ENCODE results near the gene GPR156. TPM values are rescaled to one million over a fixed set of nuclear protein-coding genes. Genes with fewer than 3 reads are reported as not detected.

The GPR156 gene
- total and polyA plus RNA-seq, 8 donors = 0.13 to 0.89 (median 0.37) TPM; not detected in 5

GRCh38 chr3:120281261-120281660, 3.8 kb downstream of the GPR156 start:
- intact Hi-C loops (cut with DNase I; ENCODE audit: low total_unique reads) = no loop called here
- no peaks in the 10 kb centered on the region for H3K9me3 ChIP-seq
- 86 to 95% (median 88%) methylated on average over 3 of the region's 3 CpGs for WGBS, 5 donors
- no peak overlapping the region for H3K27ac ChIP-seq
- no peak overlapping the region for H3K4me3 ChIP-seq
- H3K27me3 ChIP-seq = peaks cover 0 to 21% (median 8%) of the 10 kb centered on the region in 3 donors
- H3K4me1 ChIP-seq = peaks cover 7 to 14% (median 10%) of the 10 kb centered on the region in 4 donors
- no peaks in the 10 kb centered on the region for H3K36me3 ChIP-seq
- DNase-seq = no peak
- TF ChIP-seq POLR2A (IDR thresholded peaks at IDR 0.05) = no peak
- no peak for TF ChIP-seq POLR2AphosphoS5 (IDR thresholded peaks at IDR 0.05)
- no peak for TF ChIP-seq EP300 (IDR thresholded peaks at IDR 0.05)
- no peak for TF ChIP-seq CTCF (IDR thresholded peaks at IDR 0.05)

GRCh38 chr3:120280566-120280965, 4.5 kb downstream of the GPR156 start:
- H3K9me3 ChIP-seq = no peaks in the 10 kb centered on the region
- no peak overlapping the region for H3K4me3 ChIP-seq
- WGBS, 5 donors = 64 to 91% (median 86%) methylated on average over 3 of the region's 3 CpGs
- TF ChIP-seq EP300 (IDR thresholded peaks at IDR 0.05) (no peak), CTCF (IDR thresholded peaks at IDR 0.05) (no peak), POLR2AphosphoS5 (IDR thresholded peaks at IDR 0.05) (no peak), POLR2A (IDR thresholded peaks at IDR 0.05) (no peak)
- peaks cover 7 to 14% (median 10%) of the 10 kb centered on the region in 4 donors for H3K4me1 ChIP-seq
- H3K36me3 ChIP-seq = no peaks in the 10 kb centered on the region
- DNase-seq = no peak
- H3K27me3 ChIP-seq = peaks cover 0 to 19% (median 8%) of the 10 kb centered on the region in 3 donors
- intact Hi-C loops (cut with DNase I; ENCODE audit: low total_unique reads) = no loop called here
- H3K27ac ChIP-seq = no peak overlapping the region

GRCh38 chr3:120280026-120280425, 5.0 kb downstream of the GPR156 start:
- TF ChIP-seq POLR2A (IDR thresholded peaks at IDR 0.05) (no peak), CTCF (IDR thresholded peaks at IDR 0.05) (no peak), EP300 (IDR thresholded peaks at IDR 0.05) (no peak), POLR2AphosphoS5 (IDR thresholded peaks at IDR 0.05) (no peak)

GRCh38 chr3:120276767-120277166, 8.3 kb downstream of the GPR156 start:
- no peaks in the 10 kb centered on the region for H3K27me3 ChIP-seq
- H3K4me1 ChIP-seq = peaks cover 0 to 13% (median 9%) of the 10 kb centered on the region in 4 donors
- no peak overlapping the region for H3K4me3 ChIP-seq
- TF ChIP-seq POLR2AphosphoS5 (IDR thresholded peaks at IDR 0.05) = no peak
- no peak for TF ChIP-seq EP300 (IDR thresholded peaks at IDR 0.05)
- TF ChIP-seq POLR2A (IDR thresholded peaks at IDR 0.05) = no peak
- no peak for TF ChIP-seq CTCF (IDR thresholded peaks at IDR 0.05)
- intact Hi-C loops (cut with DNase I; ENCODE audit: low total_unique reads) = no loop called here
- H3K27ac ChIP-seq = no peak overlapping the region
- no peaks in the 10 kb centered on the region for H3K36me3 ChIP-seq
- WGBS, 5 donors = 56 to 72% (median 64%) methylated on average over 2 of the region's 2 CpGs
- no peaks in the 10 kb centered on the region for H3K9me3 ChIP-seq
- no peak for DNase-seq

More at GRCh38 chr3:120280026-120280425, 5.0 kb downstream of the GPR156 start:
- no peak overlapping the region for H3K4me3 ChIP-seq
- H3K27me3 ChIP-seq = peaks cover 0 to 14% (median 4%) of the 10 kb centered on the region in 3 donors
- intact Hi-C loops (cut with DNase I; ENCODE audit: low total_unique reads) = no loop called here
- no peaks in the 10 kb centered on the region for H3K9me3 ChIP-seq
- peaks cover 3 to 11% (median 6%) of the 10 kb centered on the region in 4 donors for H3K4me1 ChIP-seq
- no peak for DNase-seq
- no peak overlapping the region for H3K27ac ChIP-seq
- 71 to 100% (median 93%) methylated on average over 1 of the region's 1 CpG for WGBS, 5 donors
- H3K36me3 ChIP-seq = no peaks in the 10 kb centered on the region
